ENCODE data around the gene STARD7.

DNA sequence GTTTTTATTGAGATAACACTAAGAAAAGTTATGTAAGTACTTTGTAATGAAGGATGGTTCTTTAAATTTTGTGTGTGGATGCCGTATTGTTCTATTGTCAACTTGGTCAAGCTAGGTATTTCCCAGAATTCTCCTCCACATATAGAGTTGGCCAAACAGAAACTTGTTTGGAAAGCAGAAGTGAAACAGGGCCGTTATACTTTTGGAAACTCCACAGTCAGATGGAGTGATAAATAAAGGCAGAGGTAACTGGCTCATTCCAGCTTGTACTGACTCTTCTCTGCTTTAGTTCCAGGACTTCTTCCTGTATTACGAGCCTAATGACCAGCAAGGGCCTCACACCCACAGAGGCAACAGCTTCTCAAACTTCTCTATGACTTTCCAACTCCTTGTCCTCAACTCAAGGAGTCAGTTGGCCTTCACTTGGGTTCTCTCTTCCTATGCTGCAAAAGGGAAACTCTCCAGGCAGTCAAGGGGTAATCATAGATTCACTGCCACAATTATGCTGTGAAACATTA, 16.4 kb upstream of the STARD7 start:
- TF ChIP-seq, protein P1, sequence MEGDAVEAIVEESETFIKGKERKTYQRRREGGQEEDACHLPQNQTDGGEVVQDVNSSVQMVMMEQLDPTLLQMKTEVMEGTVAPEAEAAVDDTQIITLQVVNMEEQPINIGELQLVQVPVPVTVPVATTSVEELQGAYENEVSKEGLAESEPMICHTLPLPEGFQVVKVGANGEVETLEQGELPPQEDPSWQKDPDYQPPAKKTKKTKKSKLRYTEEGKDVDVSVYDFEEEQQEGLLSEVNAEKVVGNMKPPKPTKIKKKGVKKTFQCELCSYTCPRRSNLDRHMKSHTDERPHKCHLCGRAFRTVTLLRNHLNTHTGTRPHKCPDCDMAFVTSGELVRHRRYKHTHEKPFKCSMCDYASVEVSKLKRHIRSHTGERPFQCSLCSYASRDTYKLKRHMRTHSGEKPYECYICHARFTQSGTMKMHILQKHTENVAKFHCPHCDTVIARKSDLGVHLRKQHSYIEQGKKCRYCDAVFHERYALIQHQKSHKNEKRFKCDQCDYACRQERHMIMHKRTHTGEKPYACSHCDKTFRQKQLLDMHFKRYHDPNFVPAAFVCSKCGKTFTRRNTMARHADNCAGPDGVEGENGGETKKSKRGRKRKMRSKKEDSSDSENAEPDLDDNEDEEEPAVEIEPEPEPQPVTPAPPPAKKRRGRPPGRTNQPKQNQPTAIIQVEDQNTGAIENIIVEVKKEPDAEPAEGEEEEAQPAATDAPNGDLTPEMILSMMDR (IDR thresholded peaks at IDR 0.05; ENCODE audit: low read depth, low read length, poor library complexity, severe bottlenecking) = no peak
- no peak for TF ChIP-seq EZH2phosphoT487 (IDR thresholded peaks at IDR 0.05; ENCODE audit: borderline replicate concordance, low read length)
